Erythroblast (primary cell): ENCODE results near the gene CARD8.

Experiments used
- GATA1 ChIP-seq: IDR thresholded peaks from 2 replicates; pipeline ENCODE4 v1.6.1; 2011; ENCODE audit warnings: low read depth, mild to moderate bottlenecking, control low read depth, low read length, moderate library complexity
- POLR2A ChIP-seq: IDR thresholded peaks from 2 replicates; pipeline ENCODE4 v1.6.1; 2011; ENCODE audit warnings: mild to moderate bottlenecking, low read length

GRCh38 chr19:48175578-48175977, 80.1 kb downstream of the CARD8 start:
- TF ChIP-seq POLR2A: no peak
- TF ChIP-seq GATA1: no peak
